Liver (tissue), 9 donors: ENCODE data around the gene ZNF470. TPM values are rescaled to one million over a fixed set of nuclear protein-coding genes. Genes with fewer than 3 reads are reported as not detected.

Experiments
- DNase-seq: peaks from one replicate; pipeline ENCODE4 v3.0.0-alpha.2; 2017; ENCODE audit warnings: low spot score
- H3K27ac ChIP-seq, 2 donors: one replicate each; pipeline ENCODE4 v1.7.0; 2013; ENCODE audit warnings: inconsistent platforms in 2 of 2, low read length in 2 of 2, control low read depth in 1 of 2, low read depth in 1 of 2, mild to moderate bottlenecking in 1 of 2
- H3K27me3 ChIP-seq, 4 donors: one replicate each; pipeline versions ENCODE4 v1.6.1 to v1.7.0; 2013; ENCODE audit warnings: low read length in 3 of 4, inconsistent platforms in 1 of 4, mild to moderate bottlenecking in 1 of 4, moderate library complexity in 1 of 4; ENCODE audit not compliant: control insufficient read depth in 4 of 4, insufficient read depth in 4 of 4
- H3K36me3 ChIP-seq, 4 donors: one replicate each; pipeline versions ENCODE4 v1.6.1 to v1.7.0; 2013; ENCODE audit warnings: low read length in 3 of 4, mild to moderate bottlenecking in 3 of 4, low read depth in 1 of 4, moderate library complexity in 1 of 4; ENCODE audit not compliant: control insufficient read depth in 4 of 4, insufficient read depth in 3 of 4
- H3K4me1 ChIP-seq, 4 donors: one replicate each; pipeline versions ENCODE4 v1.6.1 to v1.7.0; 2013; ENCODE audit warnings: low read length in 3 of 4, mild to moderate bottlenecking in 3 of 4, moderate library complexity in 1 of 4; ENCODE audit not compliant: control insufficient read depth in 4 of 4, insufficient read depth in 4 of 4
- H3K4me3 ChIP-seq, 3 donors: one replicate each; pipeline versions ENCODE4 v1.6.1 to v1.7.0; 2013; ENCODE audit warnings: low read length in 3 of 3, control low read depth in 1 of 3, low read depth in 1 of 3, mild to moderate bottlenecking in 1 of 3
- H3K9ac ChIP-seq, 2 donors: one replicate each; pipeline ENCODE4 v1.7.0; 2013; ENCODE audit warnings: low read length in 2 of 2, mild to moderate bottlenecking in 2 of 2, moderate library complexity in 2 of 2, control low read depth in 1 of 2, low read depth in 1 of 2
- H3K9me3 ChIP-seq, 4 donors: one replicate each; pipeline versions ENCODE4 v1.6.1 to v1.7.0; 2013; ENCODE audit warnings: low read length in 3 of 4; ENCODE audit not compliant: control insufficient read depth in 4 of 4
- FOXA1 ChIP-seq: IDR thresholded peaks from 2 replicates; pipeline ENCODE4 v1.6.1; 2016; ENCODE audit warnings: antibody characterized with exemption
- FOXA2 ChIP-seq: IDR thresholded peaks from 2 replicates; pipeline ENCODE4 v1.6.1; 2016; ENCODE audit warnings: antibody characterized with exemption
- GABPA ChIP-seq, 2 donors: IDR thresholded peaks in 1 of 2; conservative IDR thresholded peaks in 1 of 2; 2 replicates each; pipeline ENCODE4 v1.6.1; 2016; ENCODE audit warnings: antibody characterized with exemption in 2 of 2, mild to moderate bottlenecking in 1 of 2, moderate library complexity in 1 of 2
- HNF4A ChIP-seq, 2 donors: conservative IDR thresholded peaks; 2 replicates each; pipeline ENCODE4 v1.6.1; 2016; ENCODE audit warnings: antibody characterized with exemption in 2 of 2, mild to moderate bottlenecking in 2 of 2
- HNF4G ChIP-seq: IDR thresholded peaks from 2 replicates; pipeline ENCODE4 v1.6.1; 2016; ENCODE audit warnings: antibody characterized with exemption
- NR2F2 ChIP-seq: IDR thresholded peaks from 2 replicates; pipeline ENCODE4 v1.6.1; 2016; ENCODE audit warnings: antibody characterized with exemption
- RXRA ChIP-seq, 2 donors: IDR thresholded peaks; 2 replicates each; pipeline ENCODE4 v1.6.1; 2017 to 2018; ENCODE audit warnings: antibody characterized with exemption in 2 of 2, mild to moderate bottlenecking in 1 of 2
- SP1 ChIP-seq: IDR thresholded peaks from 2 replicates; pipeline ENCODE4 v1.6.1; 2018; ENCODE audit warnings: antibody characterized with exemption, mild to moderate bottlenecking
- YY1 ChIP-seq: IDR thresholded peaks from 2 replicates; pipeline ENCODE4 v1.6.1; 2016; ENCODE audit warnings: antibody characterized with exemption, mild to moderate bottlenecking
- WGBS: extraction: QIAGEN DNeasy Blood & Tissue Kit; methylation state at CpG from one replicate; pipeline ENCODE4 v1.1.7; 2013; 5-methylcytosine and 5-hydroxymethylcytosine counted together
- polyA plus RNA-seq, 2 donors: library from polyadenylated mRNA; stranded (reverse) in 1 of 2; unstranded in 1 of 2; fragments of 200-250 nt in 1 of 2; fragments of >200 nt in 1 of 2; fragmentation: Nextera tagmentation in 1 of 2; extraction: Ambion mirVana in 1 of 2; gene quantifications; one replicate each; pipeline versions ENCODE4 v1.2.1 to v1.2.3, GENCODE V29; 2013 to 2015
- total RNA-seq, 2 donors: library from RNA; depleted of rRNA; stranded (reverse); fragments of >200 nt; gene quantifications; one replicate each; pipeline ENCODE4 v1.2.3, GENCODE V29; 2014
- TF ChIP-seq, protein P1 (sequence below): IDR thresholded peaks from 2 replicates; pipeline ENCODE4 v1.6.1; 2016; ENCODE audit warnings: antibody characterized with exemption
- TF ChIP-seq, protein P2 (sequence below): IDR thresholded peaks from 2 replicates; pipeline ENCODE4 v1.6.1; 2016; ENCODE audit warnings: antibody characterized with exemption, mild to moderate bottlenecking
- TF ChIP-seq, protein P3 (sequence below): IDR thresholded peaks from 2 replicates; pipeline ENCODE4 v1.6.1; 2016; ENCODE audit warnings: antibody characterized with exemption
- donor health status: healthy.
- donor health status: healthy.
- donor health status: healthy.
- donor health status: healthy.
- donor health status: healthy.

Gene ZNF470
- total and polyA plus RNA-seq, 4 donors, result 0.95 to 2.8 (median 1.5) TPM

DNA sequence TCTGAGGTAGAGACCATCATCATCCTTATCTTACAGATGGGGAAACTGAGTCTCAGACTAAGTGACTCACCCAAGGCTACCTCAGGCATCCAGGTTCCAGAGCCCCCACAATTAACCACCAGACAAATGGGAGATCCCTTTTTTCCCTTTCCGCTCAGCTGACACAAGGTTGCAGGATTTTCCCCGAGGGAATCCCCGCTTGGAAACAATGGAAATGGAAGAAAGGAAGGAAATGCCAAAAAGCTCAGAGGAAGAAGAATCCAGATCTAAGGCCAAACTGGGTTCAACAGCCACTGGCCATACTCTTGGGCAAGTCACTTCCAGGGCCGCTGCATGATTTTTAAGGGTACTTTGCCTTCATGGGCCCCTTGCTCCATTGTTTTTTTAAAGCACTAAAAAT lies 29.4 kb downstream of the ZNF470 start:
- WGBS, result 58% methylated on average over 4 of the region's 4 CpGs
- TF ChIP-seq, protein P1, sequence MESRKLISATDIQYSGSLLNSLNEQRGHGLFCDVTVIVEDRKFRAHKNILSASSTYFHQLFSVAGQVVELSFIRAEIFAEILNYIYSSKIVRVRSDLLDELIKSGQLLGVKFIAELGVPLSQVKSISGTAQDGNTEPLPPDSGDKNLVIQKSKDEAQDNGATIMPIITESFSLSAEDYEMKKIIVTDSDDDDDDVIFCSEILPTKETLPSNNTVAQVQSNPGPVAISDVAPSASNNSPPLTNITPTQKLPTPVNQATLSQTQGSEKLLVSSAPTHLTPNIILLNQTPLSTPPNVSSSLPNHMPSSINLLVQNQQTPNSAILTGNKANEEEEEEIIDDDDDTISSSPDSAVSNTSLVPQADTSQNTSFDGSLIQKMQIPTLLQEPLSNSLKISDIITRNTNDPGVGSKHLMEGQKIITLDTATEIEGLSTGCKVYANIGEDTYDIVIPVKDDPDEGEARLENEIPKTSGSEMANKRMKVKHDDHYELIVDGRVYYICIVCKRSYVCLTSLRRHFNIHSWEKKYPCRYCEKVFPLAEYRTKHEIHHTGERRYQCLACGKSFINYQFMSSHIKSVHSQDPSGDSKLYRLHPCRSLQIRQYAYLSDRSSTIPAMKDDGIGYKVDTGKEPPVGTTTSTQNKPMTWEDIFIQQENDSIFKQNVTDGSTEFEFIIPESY, result no peak
- TF ChIP-seq HNF4G, result no peak
- TF ChIP-seq SP1, result no peak
- TF ChIP-seq FOXA1, result no peak
- TF ChIP-seq, protein P2, sequence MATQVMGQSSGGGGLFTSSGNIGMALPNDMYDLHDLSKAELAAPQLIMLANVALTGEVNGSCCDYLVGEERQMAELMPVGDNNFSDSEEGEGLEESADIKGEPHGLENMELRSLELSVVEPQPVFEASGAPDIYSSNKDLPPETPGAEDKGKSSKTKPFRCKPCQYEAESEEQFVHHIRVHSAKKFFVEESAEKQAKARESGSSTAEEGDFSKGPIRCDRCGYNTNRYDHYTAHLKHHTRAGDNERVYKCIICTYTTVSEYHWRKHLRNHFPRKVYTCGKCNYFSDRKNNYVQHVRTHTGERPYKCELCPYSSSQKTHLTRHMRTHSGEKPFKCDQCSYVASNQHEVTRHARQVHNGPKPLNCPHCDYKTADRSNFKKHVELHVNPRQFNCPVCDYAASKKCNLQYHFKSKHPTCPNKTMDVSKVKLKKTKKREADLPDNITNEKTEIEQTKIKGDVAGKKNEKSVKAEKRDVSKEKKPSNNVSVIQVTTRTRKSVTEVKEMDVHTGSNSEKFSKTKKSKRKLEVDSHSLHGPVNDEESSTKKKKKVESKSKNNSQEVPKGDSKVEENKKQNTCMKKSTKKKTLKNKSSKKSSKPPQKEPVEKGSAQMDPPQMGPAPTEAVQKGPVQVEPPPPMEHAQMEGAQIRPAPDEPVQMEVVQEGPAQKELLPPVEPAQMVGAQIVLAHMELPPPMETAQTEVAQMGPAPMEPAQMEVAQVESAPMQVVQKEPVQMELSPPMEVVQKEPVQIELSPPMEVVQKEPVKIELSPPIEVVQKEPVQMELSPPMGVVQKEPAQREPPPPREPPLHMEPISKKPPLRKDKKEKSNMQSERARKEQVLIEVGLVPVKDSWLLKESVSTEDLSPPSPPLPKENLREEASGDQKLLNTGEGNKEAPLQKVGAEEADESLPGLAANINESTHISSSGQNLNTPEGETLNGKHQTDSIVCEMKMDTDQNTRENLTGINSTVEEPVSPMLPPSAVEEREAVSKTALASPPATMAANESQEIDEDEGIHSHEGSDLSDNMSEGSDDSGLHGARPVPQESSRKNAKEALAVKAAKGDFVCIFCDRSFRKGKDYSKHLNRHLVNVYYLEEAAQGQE, result no peak
- no peak for TF ChIP-seq FOXA2
- no peak for TF ChIP-seq GABPA (IDR thresholded peaks at IDR 0.05 in 1 of 2, conservative IDR thresholded peaks at IDR 0.05 in 1 of 2)
- no peak for TF ChIP-seq YY1
- no peak for TF ChIP-seq HNF4A (conservative IDR thresholded peaks at IDR 0.05)
- TF ChIP-seq, protein P3, sequence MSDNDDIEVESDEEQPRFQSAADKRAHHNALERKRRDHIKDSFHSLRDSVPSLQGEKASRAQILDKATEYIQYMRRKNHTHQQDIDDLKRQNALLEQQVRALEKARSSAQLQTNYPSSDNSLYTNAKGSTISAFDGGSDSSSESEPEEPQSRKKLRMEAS, result no peak
- DNase-seq, result no peak
- Histone ChIP-seq H3K36me3 (peaks cover 1 to 6% (median 4%) of the 10 kb centered on the region in 4 donors), H3K4me1 (peaks cover 0 to 4% (median 2%) of the 10 kb centered on the region in 4 donors), H3K27ac (no peak overlapping the region), H3K9ac (no peak overlapping the region), H3K9me3 (peaks cover 13 to 41% (median 29%) of the 10 kb centered on the region in 4 donors), H3K27me3 (no peaks in the 10 kb centered on the region), H3K4me3 (no peak overlapping the region)

DNA sequence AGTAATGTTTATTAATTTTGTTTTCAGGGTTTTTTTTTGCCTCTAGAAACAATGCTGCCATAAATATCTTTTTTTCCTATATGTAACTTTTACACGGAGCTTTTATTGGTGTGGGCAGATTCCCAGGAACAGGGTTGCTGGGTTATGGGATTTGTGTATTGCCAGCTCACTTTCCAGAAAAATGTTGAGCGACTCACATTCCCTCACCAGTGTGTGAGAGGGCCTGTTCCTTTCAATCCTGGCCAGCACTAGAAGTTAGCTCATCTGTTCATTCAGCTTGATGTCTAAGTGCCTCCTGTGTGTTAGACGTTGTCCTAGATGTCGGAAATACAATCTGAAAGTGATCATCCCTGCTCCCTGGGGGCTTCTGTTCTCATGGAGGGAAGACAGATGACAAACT lies 30.4 kb downstream of the ZNF470 start:
- no peak for DNase-seq
- H3K4me1 ChIP-seq, result peaks cover 0 to 4% (median 2%) of the 10 kb centered on the region in 4 donors
- no peak overlapping the region for H3K9ac ChIP-seq
- peaks cover 1 to 6% (median 4%) of the 10 kb centered on the region in 4 donors for H3K36me3 ChIP-seq
- peak overlapping the region in 1 of 3 donors; percentile 45 for H3K4me3 ChIP-seq
- no peaks in the 10 kb centered on the region for H3K27me3 ChIP-seq
- H3K9me3 ChIP-seq, result peaks cover 12 to 41% (median 26%) of the 10 kb centered on the region in 4 donors
- TF ChIP-seq NR2F2 (no peak), GABPA (IDR thresholded peaks at IDR 0.05 in 1 of 2, conservative IDR thresholded peaks at IDR 0.05 in 1 of 2) (no peak), HNF4G (no peak), RXRA (IDR thresholded peaks at IDR 0.05) (no peak)
- TF ChIP-seq, protein P3, result no peak
- TF ChIP-seq, protein P1, result no peak
- 95% methylated on average over 4 of the region's 4 CpGs for WGBS
- H3K27ac ChIP-seq, result no peak overlapping the region
